Peyer's patch (tissue), 4 donors: ENCODE results near the gene RNASE11. TPM values are rescaled to one million over a fixed set of nuclear protein-coding genes. Genes with fewer than 3 reads are reported as not detected.
"Not testable (repeated sequence)": the region's sequence is repeated elsewhere in the genome, so short reads cannot be mapped to it uniquely, and the experiment has no call there.

Experiments used
- DNase-seq, 3 donors: peaks; one replicate each; pipeline ENCODE4 v3.0.0-alpha.2; 2017 to 2019
- H3K27ac ChIP-seq, 4 donors: fragments of 200-600 bp; sonication (generic); one replicate each; pipeline ENCODE4 v1.5.1; 2016 to 2019
- H3K27me3 ChIP-seq, 2 donors: fragments of 200-600 bp; sonication (generic); one replicate each; pipeline ENCODE4 v1.5.1; 2019
- H3K36me3 ChIP-seq, 3 donors: fragments of 200-600 bp; sonication (generic); one replicate each; pipeline ENCODE4 v1.5.1; 2016 to 2019
- H3K4me1 ChIP-seq, 4 donors: fragments of 200-600 bp; sonication (generic); one replicate each; pipeline ENCODE4 v1.5.1; 2016 to 2019
- H3K4me3 ChIP-seq, 4 donors: fragments of 200-600 bp; sonication (generic); 1 replicate in 3 of 4; 2 replicates in 1 of 4; pipeline ENCODE4 v1.5.1; 2016 to 2019; ENCODE audit warnings: mild to moderate bottlenecking in 1 of 4
- H3K9me3 ChIP-seq, 4 donors: fragments of 200-600 bp; sonication (generic); one replicate each; pipeline ENCODE4 v1.5.1; 2016 to 2019; ENCODE audit warnings: mild to moderate bottlenecking in 1 of 4
- POLR2A ChIP-seq, 2 donors: fragments of 450-650 bp; IDR thresholded peaks; one replicate each; pipeline ENCODE4 v1.5.1; 2017; ENCODE audit warnings: antibody characterized with exemption in 2 of 2, mild to moderate bottlenecking in 2 of 2, moderate library complexity in 2 of 2
- total RNA-seq, 4 donors: library from RNA; depleted of rRNA; stranded (reverse); fragments of >200 nt; gene quantifications; one replicate each; pipeline ENCODE4 v1.1.0, GENCODE V29; 2016
- TF ChIP-seq, protein P1 (sequence below), 6 experiments: fragments of 450-650 bp in 4 of 6; fragments of 200-600 bp in 2 of 6; sonication (generic) in 1 of 6; IDR thresholded peaks; one replicate each; pipeline ENCODE4 v1.5.1; 2017 to 2019; ENCODE audit warnings: antibody characterized with exemption in 6 of 6, mild to moderate bottlenecking in 3 of 6, moderate library complexity in 1 of 6

The RNASE11 gene
- total RNA-seq, 4 donors from 2014 or later = not detected

DNA sequence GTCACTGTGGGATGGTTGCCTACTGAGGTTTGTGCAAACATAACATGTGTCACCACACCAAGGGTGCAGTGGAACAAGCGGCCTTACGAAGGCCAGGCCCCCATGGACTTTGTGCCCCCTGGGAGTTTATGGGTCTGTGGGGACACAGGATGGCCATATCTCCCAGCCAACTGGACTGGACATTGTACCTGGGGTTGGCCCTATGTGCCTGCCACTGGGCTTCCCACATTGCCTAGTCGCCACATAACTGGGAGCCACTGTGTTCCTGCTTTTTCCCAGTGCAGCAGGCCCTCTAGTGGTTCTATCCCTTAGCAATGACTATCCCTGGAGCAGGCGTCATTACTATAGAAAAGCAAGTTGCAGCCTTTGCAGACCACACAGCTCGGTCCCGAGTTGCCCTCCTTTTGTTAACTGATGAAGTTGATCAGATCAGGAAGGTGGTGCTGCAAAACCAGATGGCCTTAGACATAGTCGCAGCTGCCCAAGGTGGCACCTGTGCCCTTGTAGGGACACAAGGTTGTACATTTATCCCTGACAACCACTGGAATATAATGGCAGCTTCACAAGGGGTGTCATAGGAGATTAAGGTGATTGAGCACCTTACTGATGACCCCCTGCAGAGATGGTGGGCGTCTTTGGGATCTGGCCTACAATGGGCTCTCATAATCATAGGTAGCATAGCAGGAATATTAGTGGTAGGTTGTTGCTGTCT, 18.5 kb upstream of the RNASE11 start:
- peaks cover 0 to 7% (median 0%) of the 10 kb centered on the region in 4 donors for H3K4me1 ChIP-seq
- peak overlapping the region in 1 of 4 donors; percentile 26 for H3K27ac ChIP-seq
- no peak for TF ChIP-seq POLR2A (IDR thresholded peaks at IDR 0.05)
- TF ChIP-seq, protein P1, sequence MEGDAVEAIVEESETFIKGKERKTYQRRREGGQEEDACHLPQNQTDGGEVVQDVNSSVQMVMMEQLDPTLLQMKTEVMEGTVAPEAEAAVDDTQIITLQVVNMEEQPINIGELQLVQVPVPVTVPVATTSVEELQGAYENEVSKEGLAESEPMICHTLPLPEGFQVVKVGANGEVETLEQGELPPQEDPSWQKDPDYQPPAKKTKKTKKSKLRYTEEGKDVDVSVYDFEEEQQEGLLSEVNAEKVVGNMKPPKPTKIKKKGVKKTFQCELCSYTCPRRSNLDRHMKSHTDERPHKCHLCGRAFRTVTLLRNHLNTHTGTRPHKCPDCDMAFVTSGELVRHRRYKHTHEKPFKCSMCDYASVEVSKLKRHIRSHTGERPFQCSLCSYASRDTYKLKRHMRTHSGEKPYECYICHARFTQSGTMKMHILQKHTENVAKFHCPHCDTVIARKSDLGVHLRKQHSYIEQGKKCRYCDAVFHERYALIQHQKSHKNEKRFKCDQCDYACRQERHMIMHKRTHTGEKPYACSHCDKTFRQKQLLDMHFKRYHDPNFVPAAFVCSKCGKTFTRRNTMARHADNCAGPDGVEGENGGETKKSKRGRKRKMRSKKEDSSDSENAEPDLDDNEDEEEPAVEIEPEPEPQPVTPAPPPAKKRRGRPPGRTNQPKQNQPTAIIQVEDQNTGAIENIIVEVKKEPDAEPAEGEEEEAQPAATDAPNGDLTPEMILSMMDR (IDR thresholded peaks at IDR 0.05) = peak in 4 of 6 experiments; percentile 32 to 87 (median 82)
- DNase-seq = peak in 2 of 3 donors; percentile 79 to 85
- no peaks in the 10 kb centered on the region for H3K9me3 ChIP-seq
- H3K36me3 ChIP-seq = no peaks in the 10 kb centered on the region
- H3K27me3 ChIP-seq = no peaks in the 10 kb centered on the region
- no peak overlapping the region for H3K4me3 ChIP-seq

DNA sequence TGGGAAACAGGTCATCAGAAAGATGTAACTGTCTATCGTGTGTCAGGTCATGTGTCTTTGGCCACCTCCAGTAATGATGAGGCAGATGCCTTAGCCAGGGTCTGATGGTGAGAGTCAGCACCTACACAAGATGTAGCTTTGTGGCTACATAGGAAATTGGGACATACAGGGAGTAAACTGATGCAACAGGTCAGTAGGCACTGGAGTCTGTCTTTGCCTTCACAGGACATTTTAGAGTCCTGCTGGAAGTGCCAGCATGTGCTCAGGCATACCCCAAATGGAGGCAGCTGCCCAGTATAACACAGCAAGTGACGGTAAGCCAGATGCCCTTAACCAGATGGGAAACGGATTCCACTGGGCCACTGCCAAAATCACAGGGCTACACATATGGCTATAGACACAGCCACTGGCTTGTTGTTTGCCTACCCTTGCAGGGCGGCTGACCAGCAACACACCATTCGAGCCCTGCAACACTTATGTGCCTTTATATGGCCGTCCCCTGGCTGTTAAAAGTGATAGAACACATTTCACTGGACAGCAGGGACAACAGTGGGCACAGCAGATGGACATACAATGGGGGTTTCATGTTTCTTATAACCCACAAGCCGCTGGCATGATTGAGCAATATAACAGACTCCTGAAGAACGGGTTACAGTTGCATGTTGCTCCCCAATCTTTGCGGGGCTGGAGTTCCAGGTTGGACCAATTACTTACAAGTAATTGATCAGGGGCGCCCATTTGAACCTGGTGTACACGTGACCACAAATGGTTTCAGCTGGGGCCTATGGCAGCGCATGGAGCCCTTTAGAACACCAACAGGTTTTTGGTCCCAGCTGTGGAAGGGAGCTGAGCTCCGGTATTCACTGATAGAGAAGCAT, 16.3 kb upstream of the RNASE11 start:
- Histone ChIP-seq H3K27me3 (no peaks in the 10 kb centered on the region), H3K9me3 (no peaks in the 10 kb centered on the region), H3K36me3 (no peaks in the 10 kb centered on the region), H3K27ac (no peak overlapping the region), H3K4me3 (no peak overlapping the region), H3K4me1 (no peaks in the 10 kb centered on the region)
- TF ChIP-seq, protein P1 (IDR thresholded peaks at IDR 0.05) = no peak
- no peak for TF ChIP-seq POLR2A (IDR thresholded peaks at IDR 0.05)
- DNase-seq = no peak

DNA sequence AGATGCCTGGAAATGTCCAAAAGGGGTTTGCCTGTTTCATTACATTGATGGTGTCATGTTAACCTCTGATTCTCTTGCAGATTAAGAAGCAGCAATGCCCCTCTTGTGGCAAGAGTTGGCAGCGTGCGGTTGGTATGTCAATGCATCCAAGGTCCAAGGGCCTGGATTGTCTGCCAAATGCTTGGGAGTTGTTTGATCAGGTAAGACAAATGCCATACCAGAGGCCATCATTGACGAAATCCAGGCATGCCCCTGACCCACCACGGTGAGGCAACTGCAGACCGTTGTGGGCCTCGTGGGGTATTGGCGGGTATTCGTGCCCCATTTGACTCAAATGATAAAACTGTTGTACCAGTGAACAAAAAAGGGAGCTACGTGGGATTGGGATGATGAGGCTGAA, 14.8 kb upstream of the RNASE11 start:
- no peak for DNase-seq
- Histone ChIP-seq H3K4me1 (no peaks in the 10 kb centered on the region), H3K9me3 (no peaks in the 10 kb centered on the region), H3K4me3 (no peak overlapping the region), H3K27ac (no peak overlapping the region), H3K27me3 (no peaks in the 10 kb centered on the region), H3K36me3 (no peaks in the 10 kb centered on the region)
- TF ChIP-seq, protein P1 (IDR thresholded peaks at IDR 0.05) = no peak
- no peak for TF ChIP-seq POLR2A (IDR thresholded peaks at IDR 0.05)

DNA sequence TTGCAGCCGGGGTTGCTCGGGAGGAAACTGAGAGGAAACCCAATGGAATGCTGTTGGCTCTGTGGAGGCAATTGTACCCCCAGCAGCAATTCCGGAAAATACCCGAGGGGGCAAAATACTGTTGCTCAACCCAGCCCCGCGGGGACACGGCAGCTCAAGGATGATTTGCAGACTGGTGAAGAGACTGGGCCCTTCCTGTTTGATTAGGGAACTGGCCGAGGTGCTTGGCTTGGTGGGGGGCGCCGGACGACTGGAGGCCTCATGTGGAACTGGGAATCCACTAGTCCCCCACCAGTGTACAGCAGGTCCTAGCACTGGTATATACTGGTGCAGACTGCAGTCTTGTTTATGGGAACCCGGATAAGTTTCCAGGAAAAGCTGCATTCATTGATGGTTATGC, 13.7 kb upstream of the RNASE11 start:
- no peaks in the 10 kb centered on the region for H3K4me1 ChIP-seq
- H3K27ac ChIP-seq = no peak overlapping the region
- H3K36me3 ChIP-seq = no peaks in the 10 kb centered on the region
- no peak for TF ChIP-seq POLR2A (IDR thresholded peaks at IDR 0.05)
- TF ChIP-seq, protein P1 (IDR thresholded peaks at IDR 0.05) = no peak
- DNase-seq = no peak
- H3K27me3 ChIP-seq = no peaks in the 10 kb centered on the region
- no peaks in the 10 kb centered on the region for H3K9me3 ChIP-seq
- H3K4me3 ChIP-seq = no peak overlapping the region

DNA sequence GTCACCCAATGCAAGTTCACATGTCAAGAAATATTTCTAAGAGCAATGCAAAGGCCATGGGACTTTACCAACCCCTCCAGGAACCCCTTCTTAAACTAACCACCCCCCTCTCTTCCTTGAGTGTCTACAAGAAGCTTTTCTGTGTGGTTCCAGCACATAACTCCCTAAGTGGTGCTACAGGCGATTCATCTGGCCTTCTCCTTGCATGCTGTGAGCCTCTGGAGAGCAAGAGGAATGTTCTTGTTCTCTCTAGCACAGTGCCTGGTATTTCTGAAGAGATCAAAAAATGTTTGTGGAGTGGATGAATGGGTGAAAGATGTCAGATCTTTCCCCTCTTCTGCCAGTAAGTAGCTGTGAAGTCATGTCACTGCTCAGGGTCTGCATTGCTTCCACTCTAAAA, 9.3 kb upstream of the RNASE11 start:
- no peak overlapping the region for H3K27ac ChIP-seq
- no peak overlapping the region for H3K4me3 ChIP-seq
- no peaks in the 10 kb centered on the region for H3K27me3 ChIP-seq
- no peaks in the 10 kb centered on the region for H3K9me3 ChIP-seq
- TF ChIP-seq, protein P1 (IDR thresholded peaks at IDR 0.05) = no peak
- TF ChIP-seq POLR2A (IDR thresholded peaks at IDR 0.05) = no peak
- no peaks in the 10 kb centered on the region for H3K4me1 ChIP-seq
- no peaks in the 10 kb centered on the region for H3K36me3 ChIP-seq
- no peak for DNase-seq

DNA sequence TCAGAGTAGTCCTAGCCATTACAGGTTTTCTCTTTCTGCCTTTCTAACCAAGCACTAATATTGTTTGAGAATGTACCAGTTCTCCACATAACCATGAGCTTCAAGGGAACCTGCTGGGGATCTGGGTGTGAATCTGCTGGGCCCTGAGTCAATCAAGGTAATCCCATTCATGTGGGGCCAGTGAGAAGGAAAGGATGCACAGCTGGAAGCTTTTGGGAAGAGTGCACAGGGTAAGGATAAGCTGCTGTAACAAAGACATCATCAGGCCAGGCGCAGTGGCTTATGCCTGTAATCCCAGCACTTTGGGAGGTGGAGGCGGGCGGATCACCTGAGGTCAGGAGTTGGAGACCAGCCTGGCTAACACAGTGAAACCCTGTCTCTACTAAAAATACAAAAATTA, 7.9 kb upstream of the RNASE11 start:
- not testable (repeated sequence) for H3K4me1 ChIP-seq, H3K27ac ChIP-seq, H3K9me3 ChIP-seq, DNase-seq, H3K27me3 ChIP-seq, H3K4me3 ChIP-seq, H3K36me3 ChIP-seq
